Measurements from ENCODE around the gene SCFD2.
"Not testable (repeated sequence)": the region's sequence is repeated elsewhere in the genome, so short reads cannot be mapped to it uniquely, and the experiment has no call there.

Gene SCFD2

DNA sequence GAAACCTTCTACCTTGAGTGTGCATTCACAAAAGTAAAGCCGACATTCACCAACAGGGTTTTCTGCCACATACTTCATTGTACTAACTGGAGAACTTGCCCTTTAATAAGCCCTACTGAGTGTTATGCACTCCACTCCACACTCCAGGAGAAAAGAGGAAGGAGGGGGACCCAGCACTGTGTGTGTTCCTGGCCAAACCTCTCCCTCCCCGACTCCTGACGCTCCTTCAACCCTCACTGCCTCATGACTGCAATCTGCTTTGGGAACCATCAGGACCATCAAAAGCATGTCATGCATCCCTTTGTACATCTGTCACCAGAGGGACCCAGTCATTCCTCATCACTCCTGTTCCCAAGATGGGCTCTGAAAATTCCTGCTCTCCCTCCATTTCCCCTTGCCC lies 360.1 kb downstream of the SCFD2 start:
- no peak for DNase-seq

DNA sequence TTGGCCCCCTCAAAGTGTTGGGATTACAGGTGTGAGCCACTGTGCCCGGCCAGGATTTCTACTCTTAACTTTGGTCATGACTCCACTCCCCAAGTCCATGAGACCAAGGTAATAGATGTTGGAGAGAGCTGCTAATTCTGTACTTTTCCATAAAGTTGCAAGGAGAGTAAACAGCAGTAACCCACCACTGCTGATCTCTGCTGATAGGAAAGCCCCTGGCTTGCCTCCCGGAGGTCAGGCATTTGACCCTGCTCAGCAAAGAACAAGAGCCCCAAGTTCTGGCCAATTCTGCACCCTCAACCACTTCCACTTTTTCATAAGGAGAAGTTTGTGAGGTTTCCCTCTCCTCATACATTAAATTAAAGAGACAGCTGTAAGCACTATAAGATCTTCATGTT lies 360.7 kb downstream of the SCFD2 start:
- no peak for DNase-seq

DNA sequence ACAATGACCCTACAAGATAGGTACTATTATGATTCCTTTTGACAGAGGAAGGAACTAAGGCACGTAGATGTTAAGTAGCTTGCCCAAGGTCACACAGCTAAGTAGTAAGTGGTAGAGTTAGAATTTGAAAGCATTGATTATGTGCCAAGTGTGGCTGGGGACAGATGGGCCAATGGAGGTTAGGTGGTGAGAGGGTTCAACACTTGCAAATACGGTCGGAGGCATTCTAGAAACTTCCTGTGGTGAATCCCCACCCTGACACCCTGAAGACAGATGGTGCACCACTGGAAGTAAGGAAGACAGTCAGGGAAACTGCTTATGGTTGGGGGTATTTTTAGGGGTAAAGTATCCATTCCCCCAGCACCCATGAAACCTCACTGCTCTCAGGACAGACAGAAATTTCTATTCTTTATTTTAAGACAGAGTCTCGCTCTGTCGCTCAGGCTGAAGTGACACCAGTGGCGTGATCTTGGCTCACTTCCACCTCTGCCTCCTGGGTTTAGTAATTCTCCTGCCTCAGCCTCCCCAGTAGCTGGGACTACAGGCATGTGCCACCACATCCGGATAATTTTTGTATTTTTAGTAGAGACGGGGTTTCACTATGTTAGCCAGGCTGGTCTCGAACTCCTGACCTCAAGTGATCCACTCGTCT lies 361.2 kb downstream of the SCFD2 start:
- no peak for DNase-seq

DNA sequence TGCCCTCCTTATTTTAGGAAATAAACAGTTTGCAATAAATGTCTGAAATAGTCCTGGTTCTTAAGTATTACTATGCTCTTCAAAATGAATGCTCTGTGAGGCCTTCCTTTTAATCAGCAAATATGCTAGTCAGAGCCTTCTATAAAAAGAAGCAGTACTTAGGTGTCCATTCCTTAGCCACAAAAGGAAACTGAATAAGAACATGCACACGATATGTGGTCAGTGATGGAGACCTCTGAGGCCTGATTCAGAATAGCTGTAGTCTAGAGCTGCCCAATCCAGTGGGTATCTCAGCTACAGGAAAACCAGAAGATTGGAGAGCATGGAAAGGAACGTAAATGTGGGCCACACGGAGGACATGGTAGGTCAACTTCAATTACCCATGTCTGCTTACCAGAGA lies 361.9 kb downstream of the SCFD2 start:
- DNase-seq, result no peak

DNA sequence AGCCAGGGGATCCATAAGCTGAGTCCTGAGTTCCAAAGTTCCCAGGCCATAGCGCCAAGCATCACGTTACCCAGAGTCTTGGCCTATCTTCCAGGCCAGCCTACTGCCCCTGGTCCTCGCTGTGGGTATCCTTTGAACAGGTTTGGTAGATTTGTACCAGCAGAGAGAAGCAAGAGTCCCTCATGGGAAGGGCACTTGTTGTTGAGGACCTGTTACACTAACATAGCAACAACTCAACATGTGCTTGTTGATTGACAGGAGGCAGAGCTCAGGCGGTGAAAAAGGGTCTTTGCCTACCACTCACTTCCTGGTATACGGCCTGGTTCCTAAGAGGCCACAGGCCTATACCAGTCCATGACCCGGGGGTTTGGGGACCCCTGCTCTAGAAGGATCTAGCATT lies 365.3 kb downstream of the SCFD2 start:
- no peak for DNase-seq

DNA sequence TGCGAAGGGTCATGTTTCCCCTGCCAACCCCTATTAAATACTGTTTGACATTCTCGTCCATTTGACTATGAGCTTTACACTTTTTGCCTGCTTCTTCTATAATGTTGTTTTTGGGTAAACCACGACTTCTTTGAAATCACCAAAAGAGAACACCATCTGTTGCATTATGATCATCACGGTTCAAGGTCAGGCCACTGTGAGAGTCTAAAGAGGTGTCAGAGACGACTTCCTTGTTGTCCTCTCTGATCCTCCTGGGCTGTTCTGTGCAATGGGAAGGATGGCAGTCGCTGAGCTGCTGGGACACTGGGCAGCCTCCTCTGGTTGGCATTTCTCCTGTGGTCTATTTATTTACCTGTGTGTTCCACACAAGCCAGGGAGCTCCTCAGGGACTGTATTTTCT lies 366.2 kb downstream of the SCFD2 start:
- DNase-seq, result no peak

DNA sequence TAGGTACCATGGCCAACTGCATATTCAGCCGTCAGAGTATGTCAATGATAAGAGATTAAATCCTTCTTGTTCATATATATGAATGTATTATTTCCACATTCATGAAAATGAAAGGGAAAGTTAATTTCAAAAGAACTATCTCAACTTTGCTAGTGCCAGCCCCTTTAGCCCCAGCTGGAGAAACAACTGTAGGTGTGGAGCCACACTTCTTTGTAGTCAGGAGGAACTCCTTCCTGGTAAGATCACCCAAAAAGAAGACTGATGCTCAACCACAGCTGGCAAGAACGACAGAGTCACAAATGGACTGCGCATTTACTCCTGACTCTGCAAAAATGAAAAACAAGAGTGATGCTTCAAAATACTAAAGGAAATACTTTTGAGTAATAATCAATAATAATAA lies 367.4 kb downstream of the SCFD2 start:
- DNase-seq, result no peak

DNA sequence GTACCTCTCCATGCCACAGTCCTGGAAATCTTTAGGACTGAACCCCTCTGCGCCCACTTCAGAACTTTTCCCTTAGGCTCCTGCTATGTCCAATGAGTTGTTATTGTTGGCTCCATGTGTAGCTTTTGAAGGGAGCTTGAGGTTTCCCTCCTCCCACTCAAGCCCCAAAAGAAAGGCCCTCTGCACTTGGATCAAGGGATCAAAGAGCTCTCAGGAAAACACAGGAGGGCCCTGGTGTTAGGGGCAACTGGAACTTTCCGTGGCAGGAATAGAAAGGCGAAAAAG lies 368.8 kb downstream of the SCFD2 start:
- no peak for DNase-seq

DNA sequence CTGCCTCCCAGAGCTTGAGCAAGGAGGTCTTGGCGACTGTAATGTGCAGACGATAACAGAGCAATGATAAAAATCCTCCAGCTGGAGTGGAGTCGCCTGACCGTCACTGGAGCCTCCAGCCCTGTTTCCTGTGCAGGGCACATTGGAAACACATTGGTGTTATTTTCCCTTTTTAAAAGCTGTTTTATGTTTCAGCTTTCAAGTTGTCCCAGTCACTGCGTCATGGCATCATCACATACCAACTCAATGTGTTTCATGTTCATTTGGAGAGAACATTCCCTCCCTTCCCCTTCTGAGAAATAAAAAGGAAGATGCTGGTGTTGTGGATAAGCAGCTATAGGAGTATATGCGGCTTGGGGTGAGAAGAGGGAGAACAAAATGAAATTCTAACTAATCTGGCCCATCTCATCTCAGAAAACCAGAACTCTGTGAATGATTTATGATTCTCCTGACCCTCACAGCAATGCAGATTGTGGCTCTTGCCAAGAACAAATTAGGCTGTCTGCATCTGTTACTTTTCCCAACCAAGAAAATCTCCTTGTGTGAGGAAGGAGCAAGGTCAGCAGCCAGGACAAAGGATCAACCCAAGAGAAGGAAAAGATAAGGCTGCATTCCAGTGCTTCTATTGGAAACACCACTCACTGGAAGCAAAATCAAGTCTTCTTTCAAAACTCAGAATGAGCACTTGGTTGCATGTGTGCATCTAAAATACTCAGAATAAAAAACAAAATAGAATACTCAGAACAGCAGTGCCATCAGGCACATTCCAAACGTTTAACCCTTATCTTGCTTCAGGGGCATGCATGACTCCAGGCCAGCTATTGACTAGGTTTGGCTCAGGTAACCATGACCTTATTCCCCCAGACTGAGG lies 369.4 kb downstream of the SCFD2 start:
- DNase-seq, result no peak

DNA sequence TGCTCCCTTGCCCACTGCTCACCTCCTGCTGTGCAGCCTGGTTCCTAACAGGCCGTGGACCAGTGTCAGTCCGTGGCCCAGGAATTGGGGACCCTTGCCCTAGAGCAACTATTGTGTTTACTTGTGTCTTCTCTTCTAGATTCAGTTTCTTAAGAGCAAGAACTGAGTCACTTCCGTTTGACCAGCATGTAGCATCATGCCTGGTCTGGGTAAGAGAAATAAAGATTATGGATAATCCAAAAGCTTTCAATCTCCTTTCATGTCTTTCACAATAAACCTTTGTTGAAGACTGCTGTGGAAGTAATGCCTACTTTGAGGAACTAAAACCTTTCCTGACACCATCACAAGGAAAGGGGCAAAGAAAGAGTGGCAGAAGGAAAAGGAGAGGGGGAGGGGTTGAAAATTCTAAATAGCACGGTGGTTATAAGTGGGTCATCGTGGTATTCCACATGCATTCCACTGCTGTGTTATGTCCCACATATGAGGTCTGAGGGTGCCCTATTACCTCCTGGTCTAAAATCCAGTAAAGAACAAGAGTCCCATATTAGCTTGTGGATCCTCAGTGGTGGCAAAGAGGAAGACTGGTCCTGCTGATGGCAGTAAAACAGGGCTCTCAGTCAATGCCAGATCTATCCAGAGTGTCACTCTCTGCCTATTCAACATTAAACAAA lies 370.4 kb downstream of the SCFD2 start:
- no peak for DNase-seq

DNA sequence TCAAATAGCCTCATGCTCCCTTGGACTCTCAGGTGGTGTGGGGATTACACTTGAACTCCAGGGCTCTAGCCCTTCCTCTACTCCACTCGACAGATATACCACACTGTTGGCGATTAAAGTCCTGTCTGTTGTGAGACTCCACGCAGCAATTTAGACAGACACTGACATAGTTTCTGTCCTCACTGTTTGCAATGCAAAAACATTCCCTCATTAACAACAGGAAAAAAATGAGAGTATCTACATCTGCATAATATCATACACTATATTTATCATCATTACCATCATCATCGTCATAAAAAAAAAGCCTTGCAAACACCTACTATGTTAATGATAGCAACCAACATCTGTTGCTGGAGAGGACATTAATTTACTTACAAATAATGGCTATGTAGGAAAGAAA lies 371.3 kb downstream of the SCFD2 start:
- DNase-seq, result no peak

DNA sequence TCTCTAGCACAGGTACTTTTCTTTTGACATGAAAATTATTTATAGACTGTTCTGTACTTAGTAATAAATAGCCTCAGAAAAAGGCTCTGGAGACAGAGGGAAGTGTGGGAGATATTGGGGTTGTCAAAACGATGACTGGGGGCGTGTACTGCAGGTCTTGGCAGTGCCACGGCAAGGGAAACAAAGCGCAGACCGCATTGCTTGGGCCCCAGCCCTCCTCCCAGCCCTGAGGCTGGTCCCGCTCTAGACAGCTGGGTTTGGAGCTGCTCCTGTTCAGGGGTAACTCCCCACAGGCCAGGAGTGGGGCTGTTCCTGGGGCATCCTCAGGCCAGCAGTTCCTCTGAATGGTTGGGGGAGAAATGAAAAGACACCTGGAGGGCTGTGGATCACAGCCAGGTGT lies 372.1 kb downstream of the SCFD2 start:
- no peak for DNase-seq

DNA sequence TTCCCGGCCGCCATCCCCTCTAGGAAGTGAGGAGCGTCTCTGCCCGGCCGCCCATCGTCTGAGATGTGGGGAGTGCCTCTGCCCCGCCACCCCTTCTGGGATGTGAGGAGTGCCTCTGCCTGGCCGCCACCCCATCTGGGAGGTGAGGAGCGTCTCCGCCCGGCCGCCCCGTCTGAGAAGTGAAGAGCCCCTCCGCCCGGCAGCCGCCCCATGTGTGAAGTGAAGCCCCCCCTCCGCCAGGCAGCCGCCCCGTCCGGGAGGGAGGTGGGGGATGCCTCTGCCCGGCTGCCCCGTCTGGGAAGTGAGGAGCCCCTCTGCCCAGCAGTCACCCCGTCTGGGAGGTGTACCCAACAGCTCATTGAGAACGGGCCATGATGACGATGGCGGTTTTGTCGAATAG lies 373.3 kb downstream of the SCFD2 start:
- not testable (repeated sequence) for DNase-seq

DNA sequence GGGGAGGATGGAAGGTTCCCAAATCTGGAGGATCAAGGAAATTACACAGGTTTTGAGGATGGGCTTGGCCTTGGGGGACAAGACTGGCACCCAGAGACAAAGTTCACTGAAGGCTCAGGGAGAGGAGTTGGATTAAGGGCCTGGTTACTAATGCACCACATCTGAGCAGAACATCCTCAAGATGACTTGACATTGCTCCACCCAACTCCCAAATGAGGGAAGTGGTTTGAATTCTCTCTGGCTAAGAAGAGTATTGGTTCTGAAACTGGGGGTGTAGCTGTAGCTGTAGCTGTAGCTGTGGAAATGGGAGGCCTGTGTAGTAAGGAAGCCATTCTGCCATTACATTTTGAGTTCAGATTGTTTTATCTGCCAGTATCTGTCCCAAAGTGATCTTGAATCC lies 374.4 kb downstream of the SCFD2 start:
- DNase-seq, result no peak

DNA sequence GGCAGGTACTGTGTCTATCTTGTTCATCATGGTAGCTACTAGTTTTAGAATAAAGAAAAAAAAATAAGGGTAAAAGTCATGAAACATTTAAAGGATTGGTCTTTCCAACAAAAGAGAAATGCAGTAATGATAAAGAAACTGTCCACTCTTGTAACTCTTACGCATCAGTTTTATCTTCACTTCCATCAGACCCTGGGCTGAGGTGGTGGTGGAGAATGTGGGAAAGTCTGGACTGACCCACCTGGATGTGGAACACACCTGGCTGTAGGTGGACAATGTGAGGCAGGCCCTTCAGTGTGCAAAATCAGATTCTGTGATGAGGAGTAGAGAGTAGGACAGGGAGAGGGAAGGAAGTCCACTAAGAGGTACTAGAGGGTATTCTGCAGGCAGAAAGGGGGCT lies 375.2 kb downstream of the SCFD2 start:
- DNase-seq, result no peak

DNA sequence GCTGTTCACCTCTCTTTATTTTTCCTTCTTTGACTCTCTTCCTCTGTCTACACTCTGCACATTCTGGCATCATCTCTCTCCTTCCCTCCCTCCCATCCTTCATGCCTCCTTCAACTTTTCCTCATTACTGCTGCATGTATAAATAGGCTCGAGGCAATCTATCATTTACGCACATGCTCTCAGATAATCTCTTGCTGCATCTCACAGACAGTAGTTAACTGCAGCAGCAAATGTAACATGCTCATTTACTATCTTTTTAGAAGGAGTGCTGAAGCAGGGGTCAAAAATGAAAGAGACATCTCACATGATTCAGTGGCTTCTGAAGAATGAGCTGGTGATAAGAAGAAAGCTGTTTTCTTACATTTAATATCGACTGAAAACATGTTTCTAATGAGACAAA lies 376.0 kb downstream of the SCFD2 start:
- DNase-seq, result no peak

DNA sequence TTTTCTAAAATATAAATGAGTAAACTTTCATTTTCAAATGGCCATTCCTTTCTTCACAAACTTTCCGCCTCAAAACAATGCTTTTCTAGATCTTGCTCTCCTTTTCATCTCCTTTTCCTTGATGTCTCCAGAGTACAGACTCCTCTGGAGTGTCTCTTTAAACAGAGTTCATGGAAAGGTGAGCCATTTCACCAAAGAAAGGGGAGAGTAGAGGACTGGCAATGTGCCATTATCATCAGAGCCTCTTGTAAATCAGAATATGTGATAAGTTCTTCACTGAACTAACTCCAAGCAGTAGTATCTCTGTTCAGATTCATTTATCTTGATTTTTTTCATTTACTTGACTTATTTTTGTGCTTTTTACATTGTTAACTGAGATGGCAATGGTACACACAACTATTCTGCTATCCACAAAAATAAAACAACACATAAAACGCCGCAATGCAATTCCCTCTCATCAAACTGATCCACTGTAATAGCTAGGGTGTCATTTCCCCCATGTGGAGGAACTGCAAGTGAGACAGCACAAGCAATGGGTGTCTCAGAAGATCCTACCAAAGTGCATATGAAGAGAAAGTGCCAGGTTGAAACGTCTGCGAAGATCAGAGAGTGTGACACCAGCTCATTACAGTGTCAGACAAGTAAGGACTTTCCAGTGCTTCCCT lies 378.3 kb downstream of the SCFD2 start:
- no peak for DNase-seq

DNA sequence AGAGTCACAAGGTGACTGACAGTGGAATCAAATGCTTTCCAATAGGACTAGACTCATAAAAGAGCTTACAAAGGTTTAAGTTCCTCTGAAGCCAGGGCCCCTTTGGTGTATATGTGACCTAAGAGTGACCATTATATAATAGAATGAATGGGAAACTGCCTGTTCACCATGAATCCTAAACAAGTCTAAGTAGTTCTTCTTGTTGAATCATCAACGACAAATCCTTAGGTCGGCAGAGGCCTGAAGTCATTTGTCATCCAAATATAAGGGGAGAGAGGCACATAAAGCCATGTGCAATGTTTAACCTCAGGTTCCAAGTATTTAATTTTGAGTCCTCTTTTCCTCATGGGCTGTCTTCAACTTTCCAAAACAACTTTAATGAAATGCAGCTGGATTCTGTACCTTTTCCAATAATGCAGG lies 381.4 kb downstream of the SCFD2 start:
- DNase-seq, result no peak

DNA sequence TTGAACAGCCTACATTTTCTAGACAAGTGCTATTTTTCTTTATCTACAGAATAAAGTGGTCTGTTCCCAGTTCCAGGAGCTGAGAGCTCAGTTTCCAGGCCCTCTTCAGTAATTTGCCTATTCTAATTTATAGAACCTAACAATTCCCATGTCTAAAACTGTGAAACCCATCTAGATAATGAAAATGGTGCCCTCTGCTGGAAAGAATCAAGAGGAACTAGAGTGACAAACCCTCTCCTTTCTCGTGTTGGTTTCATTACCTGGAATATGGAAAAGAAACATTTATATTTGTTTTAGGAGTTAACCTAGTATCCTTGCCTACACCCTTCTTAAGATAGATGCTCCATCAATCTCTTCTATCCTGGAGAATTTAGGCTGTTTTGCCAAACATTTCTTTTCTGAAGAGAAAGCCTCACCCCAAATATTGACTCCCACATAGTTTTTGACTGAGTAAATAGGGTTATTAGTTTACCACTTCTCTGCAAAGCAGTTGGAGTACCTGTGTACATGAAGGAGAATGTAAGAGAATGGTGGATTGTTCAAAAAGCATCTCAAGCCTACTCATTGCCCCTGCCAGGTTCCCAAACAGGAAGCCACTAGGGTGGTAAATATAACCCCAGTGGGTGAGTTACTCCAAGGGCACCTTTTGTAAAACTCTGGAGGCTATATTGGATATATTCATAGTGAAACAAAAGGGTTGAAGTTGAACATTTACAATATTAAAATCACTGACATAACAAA lies 382.1 kb downstream of the SCFD2 start:
- no peak for DNase-seq

DNA sequence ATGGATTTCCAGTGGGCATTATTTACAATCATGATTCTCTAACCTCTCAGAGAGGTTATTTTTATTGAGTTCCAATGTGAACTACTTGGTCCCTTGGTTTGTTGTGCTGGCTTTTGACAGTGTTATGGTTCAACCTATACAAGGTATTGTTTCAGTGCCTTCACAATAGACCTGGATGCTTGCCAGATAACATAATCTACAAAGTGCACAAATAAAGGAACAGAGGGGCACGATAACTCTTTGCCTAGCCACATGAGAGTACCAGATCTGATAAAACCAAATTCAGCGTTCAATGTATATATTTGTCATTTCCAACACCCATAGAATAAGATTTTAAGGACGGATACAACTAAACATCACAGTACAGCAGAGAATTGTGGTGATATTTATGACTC lies 382.9 kb downstream of the SCFD2 start:
- DNase-seq, result no peak

DNA sequence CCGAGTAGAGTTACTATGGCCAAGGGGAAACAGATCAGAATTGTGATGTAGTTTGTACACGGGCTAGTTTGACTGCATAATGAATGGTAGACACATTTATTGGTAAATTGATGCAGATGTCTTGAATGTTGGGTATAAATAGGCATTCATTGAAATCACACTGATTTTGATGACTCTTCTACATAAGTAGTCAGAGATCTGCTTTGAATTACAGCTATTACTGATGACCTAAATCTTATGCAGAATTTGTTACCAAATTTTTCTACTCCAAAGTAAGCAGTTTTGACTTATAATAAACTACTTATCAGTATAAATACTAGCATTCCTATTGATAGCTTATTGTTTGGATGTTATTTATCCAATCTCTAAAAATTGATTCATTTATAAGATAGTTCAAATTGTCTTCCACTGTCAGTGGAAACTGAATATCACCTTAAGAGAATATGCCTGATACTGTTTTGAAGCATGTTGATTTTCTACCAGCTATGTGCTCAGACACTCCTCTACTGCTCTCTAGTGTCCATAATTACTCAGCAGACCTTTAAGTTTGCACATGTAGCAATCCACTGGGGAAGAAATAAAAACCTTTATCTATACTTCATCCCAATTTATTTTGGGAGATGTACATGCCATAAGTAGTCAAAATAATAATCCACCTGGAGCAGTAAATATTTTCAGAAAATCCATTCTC lies 383.5 kb downstream of the SCFD2 start:
- DNase-seq, result no peak

DNA sequence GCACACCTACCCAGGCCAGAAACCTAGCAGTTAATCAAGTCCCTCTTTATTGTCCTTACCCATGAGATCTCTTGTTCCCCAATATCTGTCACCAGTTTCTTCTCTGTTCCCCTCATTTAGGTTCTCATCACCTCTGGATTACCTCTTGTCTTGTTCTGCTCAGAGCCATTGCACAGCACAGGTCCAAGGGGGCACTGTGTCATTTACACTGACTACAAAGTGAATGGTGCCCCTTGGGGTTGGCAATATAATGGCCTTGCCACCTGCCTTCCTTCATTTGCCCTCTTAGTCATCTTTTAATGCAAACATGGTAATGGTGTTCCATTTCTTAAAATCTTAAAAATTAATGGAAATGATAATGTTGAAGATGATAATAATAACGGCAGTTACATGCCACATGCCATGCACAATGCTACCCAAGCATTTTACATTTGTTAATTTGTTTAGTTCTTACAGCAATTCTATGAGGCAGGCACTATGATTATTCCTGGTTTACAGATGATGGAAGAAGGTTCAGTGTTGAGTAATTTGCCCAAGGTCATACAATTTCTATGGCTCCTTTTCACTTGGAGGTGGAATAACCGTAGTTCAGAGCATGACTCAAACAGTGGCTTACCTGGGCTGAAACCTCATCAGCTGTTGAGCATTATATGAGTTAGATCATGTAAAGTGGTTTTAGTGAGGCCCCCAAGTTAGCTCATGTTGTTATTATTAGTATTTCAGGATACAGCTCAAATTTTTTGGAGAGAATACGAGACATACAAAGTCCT lies 385.9 kb downstream of the SCFD2 start:
- DNase-seq, result no peak
